HG02678 (cell line): Measurements from ENCODE around the gene TYMS.

Experiments
- ATAC-seq: cut with Tn5 transposase; IDR thresholded peaks from one replicate; pipeline ENCODE4 v1.9.1; 2021; ENCODE audit warnings: mild to moderate bottlenecking, moderate library complexity; ENCODE audit not compliant: unreplicated experiment

TYMS gene

GRCh38 chr18:657311-658000 is at the start of gene TYMS:
TYMS (plus strand) TSS chr18:657653; CDS start chr18:657743, 90 bp downstream.
- peak; percentile 54 for ATAC-seq

- no peak for ATAC-seq
Observed at GRCh38 chr18:607930-608329, 49.5 kb upstream of the TYMS start.

- ATAC-seq = no peak
Observed at GRCh38 chr18:610214-610928, 47.1 kb upstream of the TYMS start.

- ATAC-seq = no peak
Observed at GRCh38 chr18:612156-612555, 45.3 kb upstream of the TYMS start.

GRCh38 chr18:614193-614592 is 43.3 kb upstream of the TYMS start:
- no peak for ATAC-seq

- ATAC-seq = no peak
Observed at GRCh38 chr18:615092-615521, 42.3 kb upstream of the TYMS start.

- no peak for ATAC-seq
Observed at GRCh38 chr18:615773-616172, 41.7 kb upstream of the TYMS start.

GRCh38 chr18:616380-616995 is 41.0 kb upstream of the TYMS start:
- ATAC-seq = no peak

- no peak for ATAC-seq
Observed at GRCh38 chr18:617970-618504, 39.4 kb upstream of the TYMS start.

GRCh38 chr18:618618-619017 is 38.8 kb upstream of the TYMS start:
- ATAC-seq = no peak

- ATAC-seq = no peak
Observed at GRCh38 chr18:621291-622043, 36.0 kb upstream of the TYMS start.

- ATAC-seq = no peak
Observed at GRCh38 chr18:622289-622688, 35.2 kb upstream of the TYMS start.

GRCh38 chr18:623761-624620 is 33.5 kb upstream of the TYMS start:
- ATAC-seq = peak; percentile 68

GRCh38 chr18:627231-627630 is 30.2 kb upstream of the TYMS start:
- ATAC-seq = no peak

- no peak for ATAC-seq
Observed at GRCh38 chr18:629269-630150, 27.9 kb upstream of the TYMS start.

- no peak for ATAC-seq
Observed at GRCh38 chr18:631560-631959, 25.9 kb upstream of the TYMS start.

GRCh38 chr18:634551-635045 is 22.9 kb upstream of the TYMS start:
- no peak for ATAC-seq

- ATAC-seq = no peak
Observed at GRCh38 chr18:635171-635570, 22.3 kb upstream of the TYMS start.

- no peak for ATAC-seq
Observed at GRCh38 chr18:641224-641623, 16.2 kb upstream of the TYMS start.
